OCI-LY7 (cell line): Measurements from ENCODE around the gene MBOAT2. TPM values are rescaled to one million over a fixed set of nuclear protein-coding genes. Genes with fewer than 3 reads are reported as not detected.

Experiments used
- BruUV-seq: library from RNA; stranded (reverse); fragments of 400-500 nt; replicated peaks from 2 replicates; lab custom pipeline; 2021; lab: Mats Ljungman, UMichigan
- CTCF ChIA-PET: fragments of 300-600 bp; sonication (Branson Sonifier 250); formaldehyde crosslinking; loops from one replicate; lab custom pipeline; 2022; ENCODE audit warnings: antibody characterized with exemption; ENCODE audit not compliant: unreplicated experiment; lab: Charles Lee
- POLR2A ChIA-PET: fragments of 300-600 bp; sonication (Branson Sonifier 250); formaldehyde crosslinking; loops from one replicate; lab custom pipeline; 2022; ENCODE audit warnings: antibody characterized with exemption; lab: Charles Lee
- DNase-seq: peaks from one replicate; pipeline ENCODE4 v3.0.0-alpha.2; 2015; ENCODE audit warnings: low spot score
- H2AFZ ChIP-seq: fragments of 200-600 bp; sonication (generic), shearing (Covaris generic); 2 replicates; pipeline ENCODE4 v1.6.1; 2014; ENCODE audit warnings: mild to moderate bottlenecking, antibody characterized with exemption, low read length, moderate library complexity
- H3K27ac ChIP-seq: fragments of 200-600 bp; sonication (generic); 2 replicates; pipeline ENCODE4 v1.5.1; 2014; ENCODE audit warnings: mixed run types, low read depth, mild to moderate bottlenecking, moderate library complexity, low read length, inconsistent platforms; ENCODE audit not compliant: poor library complexity, severe bottlenecking
- H3K36me3 ChIP-seq: fragments of 200-600 bp; sonication (generic); 2 replicates; pipeline ENCODE4 v1.6.1; 2014; ENCODE audit warnings: mild to moderate bottlenecking, antibody characterized with exemption, low read length, moderate library complexity, mixed read lengths; ENCODE audit not compliant: insufficient read depth
- H3K4me1 ChIP-seq: fragments of 200-600 bp; sonication (generic); 2 replicates; pipeline ENCODE4 v1.5.1; 2014; ENCODE audit warnings: mild to moderate bottlenecking, low read length; ENCODE audit not compliant: insufficient read depth, poor library complexity, severe bottlenecking
- H3K4me2 ChIP-seq: fragments of 200-600 bp; sonication (generic); 2 replicates; pipeline ENCODE4 v1.6.1; 2014; ENCODE audit warnings: mild to moderate bottlenecking, low read length
- H3K4me3 ChIP-seq: fragments of 200-600 bp; sonication (generic); 2 replicates; pipeline ENCODE4 v1.5.1; 2014; ENCODE audit warnings: mild to moderate bottlenecking, low read depth, low read length; ENCODE audit not compliant: poor library complexity, severe bottlenecking
- H3K79me2 ChIP-seq: fragments of 200-600 bp; sonication (generic); 2 replicates; pipeline ENCODE4 v1.6.1; 2016; ENCODE audit warnings: low read depth, mild to moderate bottlenecking, low read length, moderate library complexity, mixed read lengths; ENCODE audit not compliant: insufficient read depth
- H3K9me2 ChIP-seq: fragments of 200-600 bp; sonication (generic); 2 replicates; pipeline ENCODE4 v1.6.1; 2016; ENCODE audit warnings: mild to moderate bottlenecking, low read length, mixed read lengths; ENCODE audit not compliant: insufficient read depth
- H3K9me3 ChIP-seq: fragments of 200-600 bp; sonication (generic); 2 replicates; pipeline ENCODE4 v1.6.1; 2014; ENCODE audit warnings: mild to moderate bottlenecking, mixed run types, low read length, mixed read lengths
- H4K20me1 ChIP-seq: fragments of 200-600 bp; sonication (generic); 2 replicates; pipeline ENCODE4 v1.6.1; 2014; ENCODE audit warnings: mild to moderate bottlenecking, antibody characterized with exemption, low read length, moderate library complexity, mixed read lengths; ENCODE audit not compliant: insufficient read depth
- CTCF ChIP-seq: fragments of 200-600 bp; sonication (generic); conservative IDR thresholded peaks from 2 replicates; pipeline ENCODE4 v1.5.1; 2014; ENCODE audit warnings: mild to moderate bottlenecking, antibody characterized with exemption, low read length, moderate library complexity, mixed read lengths
- EZH2phosphoT487 ChIP-seq: fragments of 200-600 bp; sonication (generic); IDR thresholded peaks from 2 replicates; pipeline ENCODE4 v1.6.1; 2018; ENCODE audit warnings: low read depth, borderline replicate concordance, mild to moderate bottlenecking, mixed run types, antibody characterized with exemption, low read length, moderate library complexity, mixed read lengths
- intact Hi-C: fragments of 100-400 bp; cut with micrococcal nuclease; formaldehyde crosslinking; loops from one replicate; pipeline ENCODE4 v1.10.0; 2022; ENCODE audit not compliant: unreplicated experiment
- total RNA-seq, 2 experiments: library from RNA; depleted of rRNA in 1 of 2; stranded (reverse); fragments of >200 nt in 1 of 2; shearing (Covaris generic) in 1 of 2; gene quantifications; 2 replicates each; pipeline ENCODE4 v1.2.3, GENCODE V29; 2014 to 2022

The MBOAT2 gene
- total RNA-seq, 2 experiments from 2014 or later, result 0.28 to 0.93 TPM

- Histone ChIP-seq H3K36me3 (no peaks in the 10 kb centered on the region), H3K4me1 (peaks cover 10% of the 10 kb centered on the region), H3K9me3 (no peaks in the 10 kb centered on the region), H4K20me1 (no peaks in the 10 kb centered on the region), H2AFZ (peak within 1 kb of the TSS; percentile 71), H3K4me3 (peak within 1 kb of the TSS; percentile 87), H3K79me2 (no peaks in the 10 kb centered on the region), H3K4me2 (peak within 1 kb of the TSS; percentile 75), H3K9me2 (no peaks in the 10 kb centered on the region), H3K27ac (no peak within 1 kb of the TSS)
- intact Hi-C loops, result no loop called here
- CTCF ChIA-PET, result interaction anchor here (0.5 to 0.7 kb wide), 2 partner anchors 12 to 1025 kb away, joined by 3 read pairs; no protein-coding TSS in a partner anchor
- TF ChIP-seq CTCF (no peak), EZH2phosphoT487 (no peak)
- no TSS peak for BruUV-seq
- POLR2A ChIA-PET, result interaction anchor here (0.6 to 1.6 kb wide), 7 partner anchors 10 to 1545 kb away, joined by 3 to 7 read pairs (median 4); no protein-coding TSS in a partner anchor
- peak; percentile 88 for DNase-seq
Observed at GRCh38 chr2:8836971-8837794, 166.3 kb downstream of the MBOAT2 start, which contains the start of gene KIDINS220. KIDINS220 (minus strand) TSS chr2:8837613; CDS start chr2:8827093, 10,520 bp downstream.

DNA sequence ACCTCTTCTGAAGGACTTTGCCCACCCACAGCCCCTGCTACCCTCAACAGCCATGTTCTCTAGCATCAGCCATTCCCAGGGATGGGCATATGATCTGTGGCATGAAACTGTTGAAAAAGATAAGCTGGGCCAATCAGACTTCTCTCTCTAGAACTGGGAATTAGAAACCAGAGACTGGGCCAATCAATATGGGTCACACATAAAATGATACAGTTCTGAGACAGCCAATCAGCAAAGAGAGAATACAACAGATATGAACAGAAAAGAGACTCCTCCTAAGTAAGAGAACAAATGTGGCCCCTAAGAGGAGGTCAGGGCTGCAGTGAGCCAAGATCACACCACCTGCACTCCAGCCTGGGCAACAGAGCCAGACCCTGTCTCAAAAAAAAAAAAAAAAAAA lies 168.2 kb downstream of the MBOAT2 start:
- H3K9me3 ChIP-seq, result no peaks in the 10 kb centered on the region
- intact Hi-C loops, result no loop called here
- H3K9me2 ChIP-seq, result no peaks in the 10 kb centered on the region
- CTCF ChIA-PET, result no interaction called here
- peak overlapping the region; percentile 75 for H3K4me2 ChIP-seq
- TF ChIP-seq EZH2phosphoT487 (no peak), CTCF (no peak)
- BruUV-seq, result no TSS peak
- H3K36me3 ChIP-seq, result no peaks in the 10 kb centered on the region
- H3K4me3 ChIP-seq, result no peak overlapping the region
- no peak overlapping the region for H2AFZ ChIP-seq
- no peak overlapping the region for H3K27ac ChIP-seq
- no peaks in the 10 kb centered on the region for H4K20me1 ChIP-seq
- peaks cover 10% of the 10 kb centered on the region for H3K4me1 ChIP-seq
- no peak for DNase-seq
- POLR2A ChIA-PET, result interaction anchor here (0.7 kb wide), 1 partner anchor 14 kb away, joined by 3 read pairs; no protein-coding TSS in a partner anchor
- no peaks in the 10 kb centered on the region for H3K79me2 ChIP-seq
